BE2C (cell line): ENCODE data around the gene SPATA9.
"Not testable (repeated sequence)": the region's sequence is repeated elsewhere in the genome, so short reads cannot be mapped to it uniquely, and the experiment has no call there.

Source experiments
- DNase-seq: peaks from one replicate; pipeline ENCODE4 v3.0.0-alpha.2; 2020
- H3K27me3 ChIP-seq: fragments of 250-450 bp; sonication (Bioruptor Pico); 2 replicates; pipeline ENCODE4 v1.5.1; 2020; ENCODE audit warnings: mild to moderate bottlenecking
- H3K36me3 ChIP-seq: fragments of 250-450 bp; sonication (Bioruptor Pico); 2 replicates; pipeline ENCODE4 v1.5.1; 2020; ENCODE audit warnings: mild to moderate bottlenecking
- H3K4me1 ChIP-seq: fragments of 250-450 bp; sonication (Bioruptor Pico); 2 replicates; pipeline ENCODE4 v1.5.1; 2020
- H3K4me3 ChIP-seq: 2 replicates; pipeline ENCODE4 v1.5.1; 2011; ENCODE audit warnings: low read depth, low read length
- H3K9me3 ChIP-seq: fragments of 250-450 bp; sonication (Bioruptor Pico); 2 replicates; pipeline ENCODE4 v1.5.1; 2020
- TF ChIP-seq, protein P1 (sequence below): IDR thresholded peaks from 2 replicates; pipeline ENCODE4 v1.5.1; 2012; ENCODE audit warnings: mild to moderate bottlenecking, low read depth, low read length

Gene SPATA9

DNA sequence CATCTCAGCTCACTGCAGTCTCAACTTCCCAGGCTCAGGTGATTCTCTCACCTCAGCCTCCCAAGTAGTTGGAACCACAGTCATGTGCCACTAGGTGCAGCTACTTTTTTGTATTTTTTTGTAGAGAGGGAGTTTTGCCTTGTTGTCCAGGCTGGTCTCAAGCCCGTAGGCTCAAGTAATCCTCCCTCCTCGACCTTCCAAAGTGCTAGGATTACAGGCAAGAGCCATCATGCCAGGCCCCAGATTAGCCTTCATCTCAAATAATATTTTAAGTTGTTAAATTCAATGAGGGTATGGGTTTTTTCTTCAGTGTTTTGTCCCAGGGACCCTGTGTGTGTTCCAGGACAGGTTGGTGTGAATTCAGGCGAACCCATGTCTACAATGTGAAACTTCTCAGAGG is 48.7 kb downstream of the SPATA9 start:
- H3K4me1 ChIP-seq: no peaks in the 10 kb centered on the region
- DNase-seq: no peak

DNA sequence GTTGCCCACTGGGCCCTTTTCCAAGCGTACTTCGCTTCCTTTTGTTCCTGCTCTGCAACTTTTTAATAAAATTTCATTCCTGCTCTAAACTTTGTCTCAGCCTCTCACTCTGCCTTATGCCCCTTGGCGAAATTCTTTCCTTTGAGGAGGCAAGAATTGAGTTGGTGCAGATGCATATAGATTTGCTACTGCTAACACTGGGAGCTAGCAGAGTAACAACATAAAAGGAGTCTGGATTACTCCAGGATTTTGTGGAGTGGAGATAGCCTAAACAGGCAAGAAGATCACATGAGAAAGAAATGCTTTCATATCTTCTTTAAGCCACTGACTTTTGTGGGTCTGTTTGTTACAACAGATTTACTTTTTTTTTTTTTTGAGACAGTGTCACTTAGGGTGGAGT is 49.1 kb downstream of the SPATA9 start:
- TF ChIP-seq, protein P1, sequence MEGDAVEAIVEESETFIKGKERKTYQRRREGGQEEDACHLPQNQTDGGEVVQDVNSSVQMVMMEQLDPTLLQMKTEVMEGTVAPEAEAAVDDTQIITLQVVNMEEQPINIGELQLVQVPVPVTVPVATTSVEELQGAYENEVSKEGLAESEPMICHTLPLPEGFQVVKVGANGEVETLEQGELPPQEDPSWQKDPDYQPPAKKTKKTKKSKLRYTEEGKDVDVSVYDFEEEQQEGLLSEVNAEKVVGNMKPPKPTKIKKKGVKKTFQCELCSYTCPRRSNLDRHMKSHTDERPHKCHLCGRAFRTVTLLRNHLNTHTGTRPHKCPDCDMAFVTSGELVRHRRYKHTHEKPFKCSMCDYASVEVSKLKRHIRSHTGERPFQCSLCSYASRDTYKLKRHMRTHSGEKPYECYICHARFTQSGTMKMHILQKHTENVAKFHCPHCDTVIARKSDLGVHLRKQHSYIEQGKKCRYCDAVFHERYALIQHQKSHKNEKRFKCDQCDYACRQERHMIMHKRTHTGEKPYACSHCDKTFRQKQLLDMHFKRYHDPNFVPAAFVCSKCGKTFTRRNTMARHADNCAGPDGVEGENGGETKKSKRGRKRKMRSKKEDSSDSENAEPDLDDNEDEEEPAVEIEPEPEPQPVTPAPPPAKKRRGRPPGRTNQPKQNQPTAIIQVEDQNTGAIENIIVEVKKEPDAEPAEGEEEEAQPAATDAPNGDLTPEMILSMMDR: no peak
- no peaks in the 10 kb centered on the region for H3K27me3 ChIP-seq
- H3K4me3 ChIP-seq: no peak overlapping the region
- H3K36me3 ChIP-seq: no peaks in the 10 kb centered on the region
- no peaks in the 10 kb centered on the region for H3K4me1 ChIP-seq
- no peaks in the 10 kb centered on the region for H3K9me3 ChIP-seq
- no peak for DNase-seq

More for the DNA sequence above, 48.7 kb downstream of the SPATA9 start:
- H3K4me3 ChIP-seq: no peak overlapping the region
- no peaks in the 10 kb centered on the region for H3K9me3 ChIP-seq
- no peaks in the 10 kb centered on the region for H3K36me3 ChIP-seq
- no peaks in the 10 kb centered on the region for H3K27me3 ChIP-seq
- TF ChIP-seq, protein P1: no peak

DNA sequence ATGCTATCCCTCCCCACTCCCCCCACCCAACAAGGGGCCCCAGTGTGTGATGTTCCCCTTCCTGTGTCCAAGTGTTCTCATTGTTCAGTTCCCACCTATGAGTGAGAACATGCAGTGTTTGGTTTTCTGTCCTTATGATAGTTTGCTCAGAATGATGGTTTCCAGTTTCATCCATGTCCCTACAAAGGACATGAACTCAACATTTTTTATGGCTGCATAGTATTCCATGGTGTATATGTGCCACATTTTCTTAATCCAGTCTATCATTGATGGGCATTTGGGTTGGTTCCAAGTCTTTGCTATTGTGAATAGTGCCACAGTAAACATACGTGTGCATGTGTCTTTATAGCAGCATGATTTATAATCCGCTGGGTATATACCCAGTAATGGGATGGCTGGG is 49.8 kb downstream of the SPATA9 start:
- DNase-seq, H3K36me3 ChIP-seq, H3K9me3 ChIP-seq, H3K27me3 ChIP-seq, H3K4me1 ChIP-seq, H3K4me3 ChIP-seq: not testable (repeated sequence)

DNA sequence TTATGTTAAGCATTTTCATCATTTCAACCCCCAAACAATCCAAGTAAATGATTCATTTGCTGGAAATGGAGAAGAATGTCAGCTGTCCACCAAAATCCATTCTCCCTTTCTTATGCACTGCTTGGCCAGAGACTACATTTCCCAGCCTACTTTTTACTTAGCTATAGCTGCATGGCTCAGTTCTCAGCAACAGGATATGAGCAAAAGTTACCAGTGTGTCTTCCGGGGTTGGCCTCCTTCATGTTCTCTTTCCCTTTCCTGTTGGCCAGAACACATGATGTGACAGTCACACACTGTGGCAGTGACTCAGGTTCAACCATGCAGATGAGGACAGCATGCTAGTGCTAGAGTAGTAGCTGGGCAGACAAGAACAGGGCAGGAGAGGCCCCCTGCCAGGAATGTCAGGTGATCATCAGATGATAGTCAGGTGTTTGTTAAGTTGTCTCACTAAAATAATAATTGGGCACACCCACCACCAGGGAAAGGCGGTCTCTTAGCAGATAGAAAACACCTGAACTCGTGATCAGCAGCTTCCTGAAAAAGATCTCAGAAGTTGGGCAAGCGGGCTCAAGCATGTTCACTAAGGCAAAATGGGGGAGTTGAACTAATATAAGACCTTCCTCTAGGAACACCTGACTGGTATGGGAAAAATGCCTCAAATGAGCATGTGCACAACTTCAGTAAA is 50.7 kb downstream of the SPATA9 start:
- no peaks in the 10 kb centered on the region for H3K27me3 ChIP-seq
- no peaks in the 10 kb centered on the region for H3K36me3 ChIP-seq
- no peaks in the 10 kb centered on the region for H3K4me1 ChIP-seq
- no peak overlapping the region for H3K4me3 ChIP-seq
- H3K9me3 ChIP-seq: no peaks in the 10 kb centered on the region
- TF ChIP-seq, protein P1: no peak
- no peak for DNase-seq

DNA sequence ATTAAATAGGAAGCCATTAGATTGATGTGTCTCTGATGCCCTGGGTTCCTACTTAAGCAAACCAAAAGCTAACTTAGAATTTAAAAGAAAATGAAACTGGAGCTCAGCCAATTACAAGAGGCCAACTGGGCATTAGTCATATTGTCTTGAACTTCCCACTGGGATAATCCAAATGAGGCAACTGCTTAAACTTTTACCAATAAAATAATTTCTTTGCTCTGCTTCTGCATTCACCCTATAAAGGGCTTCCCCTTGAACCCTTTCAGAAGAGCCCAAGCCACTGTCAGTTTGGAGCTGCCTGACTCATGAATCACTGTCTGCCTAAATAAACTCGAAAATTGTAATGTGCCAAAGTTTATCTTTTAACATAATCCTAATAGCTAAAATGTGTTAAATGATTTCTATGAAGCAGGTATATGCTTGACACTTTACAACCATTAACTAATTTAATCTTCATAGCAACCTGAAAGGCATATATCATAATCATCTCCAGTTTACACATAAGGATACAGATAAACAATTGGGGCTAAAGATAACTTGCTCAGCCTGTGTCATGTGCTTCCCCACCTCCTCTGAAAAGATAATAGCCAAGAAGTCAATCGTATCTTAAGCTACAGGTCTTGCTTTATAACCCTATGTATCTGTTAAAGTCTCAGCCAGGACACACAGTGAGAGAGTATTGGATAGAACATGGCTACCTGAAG is 51.4 kb downstream of the SPATA9 start:
- TF ChIP-seq, protein P1: no peak
- H3K4me1 ChIP-seq: no peaks in the 10 kb centered on the region
- no peaks in the 10 kb centered on the region for H3K9me3 ChIP-seq
- DNase-seq: no peak
- no peak overlapping the region for H3K4me3 ChIP-seq
- H3K36me3 ChIP-seq: no peaks in the 10 kb centered on the region
- no peaks in the 10 kb centered on the region for H3K27me3 ChIP-seq

DNA sequence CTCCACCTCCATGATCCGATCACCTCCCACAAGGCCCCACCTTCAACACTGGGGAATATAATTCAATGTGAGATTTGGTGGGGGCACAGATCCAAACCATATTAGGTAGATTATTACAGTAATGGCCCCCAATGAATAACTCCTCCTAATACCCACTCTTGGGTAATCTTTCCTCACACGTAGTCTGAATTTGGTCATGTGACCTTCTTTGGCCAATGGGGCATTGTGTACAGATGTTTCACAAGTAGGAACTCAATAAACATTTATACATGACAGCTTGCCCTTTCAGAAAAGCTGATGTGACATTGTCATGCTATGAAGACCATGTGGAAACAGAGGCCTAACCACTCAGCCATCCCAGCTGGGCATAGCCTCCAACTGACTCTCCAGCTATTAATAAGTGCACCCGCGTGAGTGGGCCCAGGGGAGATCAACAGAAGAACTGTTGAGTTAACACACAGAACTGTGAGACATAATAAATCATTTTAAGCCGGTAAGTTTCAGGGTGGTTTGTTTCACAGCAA is 52.3 kb downstream of the SPATA9 start:
- Histone ChIP-seq H3K36me3 (no peaks in the 10 kb centered on the region), H3K4me1 (no peaks in the 10 kb centered on the region), H3K27me3 (no peaks in the 10 kb centered on the region), H3K9me3 (no peaks in the 10 kb centered on the region), H3K4me3 (no peak overlapping the region)
- TF ChIP-seq, protein P1: no peak
- no peak for DNase-seq
